Naive thymus-derived CD8-positive, alpha-beta T cell (primary cell): ENCODE data around the gene ME3. TPM values are rescaled to one million over a fixed set of nuclear protein-coding genes. Genes with fewer than 3 reads are reported as not detected.
"Not testable (repeated sequence)": the region's sequence is repeated elsewhere in the genome, so short reads cannot be mapped to it uniquely, and the experiment has no call there.

Source experiments
- ATAC-seq, 2 donors: fragments of 150-1000 bp; cut with Tn5 transposase in 1 of 2; sonication (Bioruptor Pico), chemical (Tn5 transposase) in 1 of 2; 1 replicate in 1 of 2; 2 replicates in 1 of 2; pipeline ENCODE4 v1.10.0; 2021; ENCODE audit warnings: mild to moderate bottlenecking in 2 of 2, moderate library complexity in 2 of 2
- POLR2A ChIA-PET: fragments of 350-600 bp; sonication (Branson Sonifier 250); formaldehyde crosslinking; loops from one replicate; lab custom pipeline; 2021; ENCODE audit warnings: antibody characterized with exemption; lab: Charles Lee
- DNase-seq, 10 donors: peaks; one replicate each; pipeline versions ENCODE4 v3.0.0 to v3.0.0-alpha.2; 2020 to 2022
- H3K27ac Mint-ChIP-seq, 10 donors: one replicate each; pipeline ENCODE4 v1.8.0; 2020 to 2022; ENCODE audit warnings: mild to moderate bottlenecking in 10 of 10, mixed read lengths in 10 of 10, moderate library complexity in 4 of 10, inconsistent platforms in 1 of 10
- H3K27me3 Mint-ChIP-seq, 5 donors: one replicate each; pipeline ENCODE4 v1.8.0; 2021 to 2022; ENCODE audit warnings: mixed read lengths in 5 of 5
- H3K36me3 Mint-ChIP-seq, 3 donors: one replicate each; pipeline ENCODE4 v1.8.0; 2020 to 2022; ENCODE audit warnings: mixed read lengths in 3 of 3, mild to moderate bottlenecking in 2 of 3, inconsistent platforms in 1 of 3
- H3K4me1 Mint-ChIP-seq, 4 donors: one replicate each; pipeline ENCODE4 v1.8.0; 2021 to 2022; ENCODE audit warnings: mixed read lengths in 4 of 4
- H3K4me3 Mint-ChIP-seq, 10 donors: one replicate each; pipeline ENCODE4 v1.8.0; 2020 to 2022; ENCODE audit warnings: mild to moderate bottlenecking in 10 of 10, mixed read lengths in 10 of 10, moderate library complexity in 6 of 10, inconsistent platforms in 1 of 10
- H3K9me3 Mint-ChIP-seq, 9 donors: one replicate each; pipeline ENCODE4 v1.8.0; 2020 to 2022; ENCODE audit warnings: mixed read lengths in 9 of 9, mild to moderate bottlenecking in 3 of 9, inconsistent platforms in 1 of 9, moderate library complexity in 1 of 9
- polyA plus RNA-seq, 3 donors: library from polyadenylated mRNA; unstranded; fragments of 300-500 nt; fragmentation: Illumina TruSeq; gene quantifications; one replicate each; pipeline ENCODE4 v1.2.3, GENCODE V29; 2021
- total RNA-seq, 8 experiments: library from RNA in 2 of 8; stranded (reverse) in 2 of 8; gene quantifications; one replicate each; pipeline ENCODE4 v1.2.3 and lab custom pipeline; 2021 to 2026

The ME3 gene
- total and polyA plus RNA-seq, 5 experiments from 2014 or later: 0.48 to 2.5 (median 1.1) TPM

DNA sequence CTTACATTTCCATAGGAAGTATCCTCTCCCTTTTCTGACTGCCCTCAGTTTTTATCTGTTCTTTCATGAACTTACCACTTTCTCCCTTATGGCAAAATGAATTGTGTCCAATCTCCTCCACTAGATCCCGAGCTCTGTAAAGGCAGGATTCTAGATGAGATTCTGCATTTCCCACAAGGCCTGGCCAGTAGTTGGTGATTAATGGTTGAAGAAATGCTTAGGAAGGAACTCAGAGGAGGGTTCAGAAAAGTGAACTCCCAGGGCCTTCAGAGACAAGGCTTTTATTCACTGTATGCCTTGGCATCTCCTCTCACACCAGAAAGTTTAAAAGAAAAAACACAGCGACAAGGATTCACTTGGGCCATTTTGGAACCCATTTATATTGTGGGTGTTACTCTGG is 231.6 kb downstream of the ME3 start:
- no peaks in the 10 kb centered on the region for H3K36me3 Mint-ChIP-seq
- H3K27ac Mint-ChIP-seq: no peak overlapping the region
- no peaks in the 10 kb centered on the region for H3K9me3 Mint-ChIP-seq
- DNase-seq (no peak), ATAC-seq (no peak)
- no peak overlapping the region for H3K4me3 Mint-ChIP-seq
- POLR2A ChIA-PET: no interaction called here
- H3K4me1 Mint-ChIP-seq: no peaks in the 10 kb centered on the region
- no peaks in the 10 kb centered on the region for H3K27me3 Mint-ChIP-seq

DNA sequence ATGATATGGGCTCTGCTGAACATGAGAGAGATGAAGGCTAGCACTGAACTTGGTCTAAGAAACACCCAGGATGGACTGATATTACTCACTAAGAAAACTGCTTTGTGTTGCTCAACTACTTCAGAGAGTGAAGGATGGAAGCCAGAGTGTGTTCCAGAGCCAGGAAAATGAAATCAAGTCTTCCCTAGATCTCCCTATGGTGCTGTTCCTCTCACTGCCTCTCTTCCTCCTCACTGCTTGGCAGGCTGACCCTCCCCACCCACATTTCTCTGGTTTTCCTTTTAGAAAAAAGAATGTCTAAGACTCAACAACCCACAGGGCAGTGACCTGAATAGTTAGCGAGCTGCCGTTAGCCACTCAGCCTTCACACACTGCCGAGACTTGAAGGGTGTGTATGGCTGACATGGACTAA is 232.1 kb downstream of the ME3 start:
- H3K36me3 Mint-ChIP-seq: no peaks in the 10 kb centered on the region
- POLR2A ChIA-PET: no interaction called here
- H3K4me1 Mint-ChIP-seq: no peaks in the 10 kb centered on the region
- ATAC-seq: no peak
- no peak for DNase-seq
- H3K4me3 Mint-ChIP-seq: no peak overlapping the region
- no peaks in the 10 kb centered on the region for H3K27me3 Mint-ChIP-seq
- no peaks in the 10 kb centered on the region for H3K9me3 Mint-ChIP-seq
- no peak overlapping the region for H3K27ac Mint-ChIP-seq

GRCh38 chr11:86438685-86439084 is 233.7 kb downstream of the ME3 start:
- DNase-seq: no peak
- Mint-ChIP-seq H3K36me3 (no peaks in the 10 kb centered on the region), H3K27ac (no peak overlapping the region), H3K4me3 (no peak overlapping the region), H3K27me3 (no peaks in the 10 kb centered on the region), H3K9me3 (no peaks in the 10 kb centered on the region), H3K4me1 (no peaks in the 10 kb centered on the region)
- POLR2A ChIA-PET: no interaction called here
- no peak for ATAC-seq

DNA sequence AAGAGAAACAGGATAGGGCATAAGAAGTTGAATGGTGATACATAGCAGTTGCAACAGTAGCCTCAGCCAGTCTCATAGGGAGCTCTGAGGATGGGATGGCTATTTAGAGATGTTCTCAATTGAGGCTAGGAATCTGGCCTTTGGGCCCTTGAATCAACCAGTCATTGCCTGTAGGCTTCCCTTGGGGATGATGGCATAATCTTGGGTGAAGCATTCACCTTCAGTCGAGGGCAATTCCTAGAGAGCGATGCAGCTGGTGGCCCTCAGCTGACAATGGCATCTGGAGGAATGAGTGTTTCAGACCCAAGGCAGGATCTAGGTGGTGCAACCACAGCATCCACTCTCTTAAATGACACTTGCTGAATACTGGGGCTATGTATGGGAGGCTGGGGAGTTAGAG is 236.7 kb downstream of the ME3 start:
- DNase-seq (no peak), ATAC-seq (no peak)
- H3K27ac Mint-ChIP-seq: no peak overlapping the region
- no peaks in the 10 kb centered on the region for H3K4me1 Mint-ChIP-seq
- peaks cover 0 to 11% (median 3%) of the 10 kb centered on the region in 3 donors for H3K36me3 Mint-ChIP-seq
- no peaks in the 10 kb centered on the region for H3K27me3 Mint-ChIP-seq
- no peak overlapping the region for H3K4me3 Mint-ChIP-seq
- POLR2A ChIA-PET: no interaction called here
- H3K9me3 Mint-ChIP-seq: peaks cover 0 to 9% (median 2%) of the 10 kb centered on the region in 9 donors

DNA sequence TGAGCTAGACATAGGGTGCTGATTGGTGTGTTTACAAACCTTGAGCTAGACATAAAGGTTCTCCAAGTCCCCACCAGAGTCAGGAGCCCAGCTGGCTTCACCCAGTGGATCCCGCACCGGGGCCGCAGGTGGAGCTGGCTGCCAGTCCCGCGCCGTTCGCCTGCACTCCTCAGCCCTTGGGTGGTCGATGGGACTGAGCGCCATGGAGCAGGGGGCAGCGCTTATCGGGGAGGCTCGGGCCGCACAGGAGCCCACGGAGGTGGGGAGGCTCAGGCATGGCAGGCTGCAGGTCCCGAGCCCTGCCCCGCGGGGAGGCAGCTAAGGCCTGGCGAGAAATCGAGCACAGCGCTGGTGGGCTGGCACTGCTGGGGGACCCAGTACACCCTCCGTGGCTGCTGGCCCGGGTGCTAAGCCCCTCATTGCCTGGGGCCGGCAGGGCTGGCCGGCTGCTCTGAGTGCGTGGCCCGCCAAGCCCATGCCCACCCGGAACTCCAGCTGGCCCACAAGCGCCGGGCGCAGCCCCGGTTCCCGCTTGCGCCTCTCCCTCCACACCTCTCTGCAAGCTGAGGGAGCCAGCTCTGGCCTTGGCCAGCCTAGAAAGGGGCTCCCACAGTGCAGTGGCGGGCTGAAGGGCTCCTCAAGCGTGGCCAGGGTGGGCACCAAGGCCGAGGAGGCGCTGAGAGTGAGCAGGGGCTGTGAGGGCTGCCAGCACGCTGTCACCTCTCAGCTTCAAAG is 238.9 kb downstream of the ME3 start:
- H3K27ac Mint-ChIP-seq, ATAC-seq, DNase-seq, H3K27me3 Mint-ChIP-seq, POLR2A ChIA-PET, H3K4me1 Mint-ChIP-seq, H3K4me3 Mint-ChIP-seq: not testable (repeated sequence)
- H3K9me3 Mint-ChIP-seq: peaks cover 0 to 20% (median 2%) of the 10 kb centered on the region in 9 donors
- H3K36me3 Mint-ChIP-seq: peaks cover 3 to 16% (median 7%) of the 10 kb centered on the region in 3 donors

DNA sequence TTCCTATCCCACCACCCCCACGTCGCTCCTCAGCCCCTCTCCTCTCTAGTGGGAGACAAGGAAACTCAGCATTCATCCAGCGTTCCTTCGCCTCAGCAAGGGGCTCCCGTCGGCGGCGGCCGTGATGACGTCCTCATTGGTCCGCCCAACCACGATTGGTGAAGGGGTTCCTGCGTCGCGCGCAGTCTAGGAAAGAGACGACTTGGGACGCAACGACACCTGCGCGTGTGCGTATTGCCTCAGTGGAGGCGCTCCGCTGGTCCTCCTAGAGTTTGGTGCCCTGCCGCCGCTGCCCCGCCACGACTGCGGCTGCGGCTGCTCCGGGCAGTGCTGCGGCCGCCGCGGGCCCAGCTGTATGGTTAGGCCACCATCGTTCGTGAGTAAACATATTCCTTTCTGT is 241.2 kb downstream of the ME3 start:
- H3K4me3 Mint-ChIP-seq: peak overlapping the region in 7 of 10 donors; percentile 46 to 65 (median 56)
- ATAC-seq (peak in 1 of 2 donors; percentile 46), DNase-seq (no peak)
- H3K9me3 Mint-ChIP-seq: peaks cover 0 to 39% (median 6%) of the 10 kb centered on the region in 9 donors
- H3K4me1 Mint-ChIP-seq: no peaks in the 10 kb centered on the region
- H3K27ac Mint-ChIP-seq: peak overlapping the region in 1 of 10 donors; percentile 77
- H3K36me3 Mint-ChIP-seq: peaks cover 3 to 21% (median 15%) of the 10 kb centered on the region in 3 donors
- POLR2A ChIA-PET: interaction anchor here (0.6 kb wide), 1 partner anchor 11 kb away, joined by 3 read pairs; no protein-coding TSS in a partner anchor
- H3K27me3 Mint-ChIP-seq: no peaks in the 10 kb centered on the region

GRCh38 chr11:86427441-86427840 is 245.0 kb downstream of the ME3 start:
- no peaks in the 10 kb centered on the region for H3K27me3 Mint-ChIP-seq
- no peaks in the 10 kb centered on the region for H3K4me1 Mint-ChIP-seq
- ATAC-seq: no peak
- peaks cover 0 to 44% (median 7%) of the 10 kb centered on the region in 9 donors for H3K9me3 Mint-ChIP-seq
- H3K36me3 Mint-ChIP-seq: peaks cover under 1 to 23% (median 21%) of the 10 kb centered on the region in 3 donors
- no peak for DNase-seq
- H3K27ac Mint-ChIP-seq: no peak overlapping the region
- POLR2A ChIA-PET: no interaction called here
- H3K4me3 Mint-ChIP-seq: no peak overlapping the region

DNA sequence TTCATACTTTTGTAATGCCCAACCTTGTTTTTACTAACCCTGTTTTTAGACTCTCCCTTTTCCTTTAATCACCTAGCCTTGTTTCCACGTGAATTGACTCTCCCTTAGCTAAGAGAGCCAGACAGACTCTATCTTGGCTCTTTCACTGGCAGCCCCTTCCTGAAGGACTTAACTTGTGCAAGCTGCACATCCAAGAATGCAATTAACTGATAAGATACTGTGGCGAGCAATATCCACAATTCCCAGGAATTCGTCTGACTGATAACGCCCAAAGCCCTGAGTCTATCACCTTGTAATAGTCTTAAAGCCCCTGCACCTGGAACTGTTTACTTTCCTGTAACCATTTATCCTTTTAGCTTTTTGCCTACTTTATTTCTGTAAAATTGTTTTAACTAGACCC is 248.9 kb downstream of the ME3 start:
- H3K4me1 Mint-ChIP-seq, DNase-seq, POLR2A ChIA-PET, ATAC-seq, H3K4me3 Mint-ChIP-seq, H3K27ac Mint-ChIP-seq, H3K27me3 Mint-ChIP-seq: not testable (repeated sequence)
- H3K36me3 Mint-ChIP-seq: peaks cover 0 to 14% (median 14%) of the 10 kb centered on the region in 3 donors
- peaks cover 0 to 28% (median 7%) of the 10 kb centered on the region in 9 donors for H3K9me3 Mint-ChIP-seq

DNA sequence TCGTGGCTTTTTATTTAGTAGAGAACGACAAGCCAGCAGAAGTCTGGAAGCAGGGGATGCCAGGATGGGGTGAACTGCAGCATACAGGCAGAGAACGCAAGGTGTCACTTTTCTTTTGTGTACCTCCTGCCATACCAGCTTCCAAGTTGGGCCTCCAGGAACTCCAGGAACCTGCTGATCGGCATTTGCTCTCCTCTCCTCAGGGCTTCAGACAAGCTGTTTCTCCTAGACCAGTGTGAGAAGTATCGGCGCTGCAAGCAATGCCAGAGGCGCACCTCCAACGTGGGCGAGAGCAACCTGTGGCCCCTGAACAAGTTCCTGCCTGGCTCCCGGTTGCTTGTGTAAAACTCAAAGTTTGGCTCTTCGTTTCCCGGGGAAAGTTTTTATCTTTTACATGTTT is 250.0 kb downstream of the ME3 start:
- no peaks in the 10 kb centered on the region for H3K4me1 Mint-ChIP-seq
- ATAC-seq: no peak
- peaks cover 0 to 20% (median 7%) of the 10 kb centered on the region in 9 donors for H3K9me3 Mint-ChIP-seq
- no peak overlapping the region for H3K27ac Mint-ChIP-seq
- no peaks in the 10 kb centered on the region for H3K27me3 Mint-ChIP-seq
- peaks cover 0 to 14% (median 13%) of the 10 kb centered on the region in 3 donors for H3K36me3 Mint-ChIP-seq
- H3K4me3 Mint-ChIP-seq: no peak overlapping the region
- POLR2A ChIA-PET: no interaction called here
- DNase-seq: no peak

DNA sequence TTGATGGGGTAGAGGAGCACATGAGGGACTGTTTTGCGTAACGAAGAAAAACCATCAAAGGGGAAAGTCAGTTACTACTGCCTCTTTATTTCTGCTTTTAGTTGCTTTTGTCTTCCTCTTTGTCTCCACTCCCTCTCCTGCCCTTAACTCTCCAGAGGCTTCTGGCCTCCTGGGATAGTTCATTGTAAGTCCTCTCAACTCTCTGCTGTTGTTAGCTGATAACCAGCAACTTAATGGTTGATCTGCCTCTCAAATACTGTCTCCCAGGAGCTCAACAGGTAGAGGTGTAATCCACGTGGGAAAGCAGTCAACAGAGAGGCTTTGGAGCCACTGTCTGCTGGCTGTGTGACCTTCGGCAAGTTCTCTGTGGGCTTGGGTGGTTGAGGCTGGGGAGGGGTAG is 250.5 kb downstream of the ME3 start:
- no peak for ATAC-seq

GRCh38 chr11:86418917-86419316 is 253.5 kb downstream of the ME3 start:
- POLR2A ChIA-PET: no interaction called here
- peaks cover 0 to 2% (median 0%) of the 10 kb centered on the region in 3 donors for H3K36me3 Mint-ChIP-seq
- ATAC-seq (no peak), DNase-seq (no peak)
- no peak overlapping the region for H3K4me3 Mint-ChIP-seq
- no peak overlapping the region for H3K27ac Mint-ChIP-seq
- no peaks in the 10 kb centered on the region for H3K4me1 Mint-ChIP-seq
- H3K27me3 Mint-ChIP-seq: no peaks in the 10 kb centered on the region
- no peaks in the 10 kb centered on the region for H3K9me3 Mint-ChIP-seq

More for the DNA sequence above, 250.5 kb downstream of the ME3 start:
- H3K27ac Mint-ChIP-seq: no peak overlapping the region
- H3K4me3 Mint-ChIP-seq: no peak overlapping the region
- POLR2A ChIA-PET: no interaction called here
- no peaks in the 10 kb centered on the region for H3K4me1 Mint-ChIP-seq
- peaks cover 0 to 14% (median 9%) of the 10 kb centered on the region in 3 donors for H3K36me3 Mint-ChIP-seq
- DNase-seq: no peak
- peaks cover 0 to 16% (median 6%) of the 10 kb centered on the region in 9 donors for H3K9me3 Mint-ChIP-seq
- no peaks in the 10 kb centered on the region for H3K27me3 Mint-ChIP-seq

GRCh38 chr11:86418513-86418912 is 253.9 kb downstream of the ME3 start:
- Mint-ChIP-seq H3K4me3 (no peak overlapping the region), H3K27me3 (no peaks in the 10 kb centered on the region), H3K9me3 (no peaks in the 10 kb centered on the region), H3K4me1 (no peaks in the 10 kb centered on the region), H3K27ac (no peak overlapping the region), H3K36me3 (peaks cover 0 to 2% (median 0%) of the 10 kb centered on the region in 3 donors)
- POLR2A ChIA-PET: no interaction called here
- DNase-seq (no peak), ATAC-seq (no peak)

GRCh38 chr11:86418106-86418505 is 254.3 kb downstream of the ME3 start:
- Mint-ChIP-seq H3K9me3 (no peaks in the 10 kb centered on the region), H3K36me3 (peaks cover 0 to 5% (median 0%) of the 10 kb centered on the region in 3 donors), H3K4me1 (no peaks in the 10 kb centered on the region), H3K4me3 (no peak overlapping the region), H3K27me3 (no peaks in the 10 kb centered on the region), H3K27ac (no peak overlapping the region)
- POLR2A ChIA-PET: no interaction called here
- DNase-seq: no peak
- no peak for ATAC-seq
